H1 (cell line): ENCODE results near the gene ZBTB25. TPM values are rescaled to one million over a fixed set of nuclear protein-coding genes. Genes with fewer than 3 reads are reported as not detected.

Experiments
- CTCF ChIA-PET: fragments of 300-600 bp; sonication (Branson Sonifier 250); formaldehyde crosslinking; loops from one replicate; lab custom pipeline; 2021; ENCODE audit not compliant: partially characterized antibody; lab: Charles Lee
- POLR2A ChIA-PET: fragments of 300-600 bp; sonication (Branson Sonifier 250); formaldehyde crosslinking; loops from one replicate; lab custom pipeline; 2021; ENCODE audit warnings: inconsistent platforms; ENCODE audit not compliant: partially characterized antibody; lab: Charles Lee
- DNase-seq, 2 experiments: peaks; one replicate each; pipeline versions ENCODE4 v3.0.0 to v3.0.0-alpha.2; 2010 to 2022; ENCODE audit warnings: low spot score in 2 of 2, low read depth in 1 of 2, mixed read lengths in 1 of 2
- FAIRE-seq: peaks from 2 replicates; lab custom pipeline; 2011; peaks lifted over from hg19 to GRCh38; lab: Jason Lieb, UNC
- H2AFZ ChIP-seq: 2 replicates; pipeline ENCODE4 v1.8.1; 2012; ENCODE audit warnings: low read length, inconsistent platforms
- H2AK5ac ChIP-seq: 2 replicates; pipeline ENCODE4 v1.6.1; 2013; ENCODE audit warnings: low read depth, low read length
- H2BK120ac ChIP-seq: replicated peaks from 2 replicates; pipeline ENCODE3; 2013; ENCODE audit warnings: low read depth, low read length, inconsistent platforms
- H2BK12ac ChIP-seq: 2 replicates; pipeline ENCODE4 v1.6.1; 2013; ENCODE audit warnings: low read depth, low read length
- H2BK15ac ChIP-seq: 2 replicates; pipeline ENCODE4 v1.6.1; 2013; ENCODE audit warnings: low read length
- H2BK20ac ChIP-seq: 2 replicates; pipeline ENCODE4 v1.6.1; 2013; ENCODE audit warnings: low read length
- H2BK5ac ChIP-seq: 2 replicates; pipeline ENCODE4 v1.6.1; 2013; ENCODE audit warnings: low read depth, low read length
- H3K14ac ChIP-seq: 2 replicates; pipeline ENCODE4 v1.6.1; 2013; ENCODE audit warnings: inconsistent platforms; ENCODE audit not compliant: insufficient read length
- H3K18ac ChIP-seq: 2 replicates; pipeline ENCODE4 v1.6.1; 2013; ENCODE audit warnings: low read length; ENCODE audit errors: extremely low read depth
- H3K23ac ChIP-seq: 2 replicates; pipeline ENCODE4 v1.6.1; 2013; ENCODE audit warnings: inconsistent platforms; ENCODE audit not compliant: insufficient read length
- H3K23me2 ChIP-seq: 2 replicates; pipeline ENCODE4 v1.6.1; 2013; ENCODE audit warnings: low read depth, low read length
- H3K27ac ChIP-seq: 2 replicates; pipeline ENCODE4 v1.6.1; 2011; ENCODE audit warnings: low read depth, low read length, inconsistent platforms
- H3K27me3 ChIP-seq, 4 experiments: replicated peaks in 1 of 4; 1 replicate in 1 of 4; 2 replicates in 3 of 4; pipeline versions ENCODE4 v1.6.1 to v1.8.1; 2011 to 2013; ENCODE audit warnings: low read length in 3 of 4, mild to moderate bottlenecking in 3 of 4, inconsistent platforms in 2 of 4, mixed read lengths in 2 of 4, moderate library complexity in 1 of 4; ENCODE audit not compliant: control insufficient read depth in 3 of 4, insufficient read depth in 3 of 4; ENCODE audit errors: extremely low read depth in 1 of 4
- H3K36me3 ChIP-seq, 4 experiments: 2 replicates each; pipeline versions ENCODE4 v1.6.1 to v1.8.1; 2011 to 2013; ENCODE audit warnings: mild to moderate bottlenecking in 4 of 4, low read length in 3 of 4, moderate library complexity in 2 of 4, control low read depth in 1 of 4, inconsistent platforms in 1 of 4; ENCODE audit not compliant: insufficient read depth in 4 of 4, control insufficient read depth in 2 of 4
- H3K4ac ChIP-seq: replicated peaks from 2 replicates; pipeline ENCODE3; 2013; ENCODE audit warnings: low read length, low read depth, mixed read lengths, inconsistent platforms; ENCODE audit not compliant: insufficient read length
- H3K4me1 ChIP-seq, 4 experiments: replicated peaks in 1 of 4; 1 replicate in 1 of 4; 2 replicates in 3 of 4; pipeline versions ENCODE4 v1.6.1 to v1.8.1; 2011 to 2013; ENCODE audit warnings: low read length in 3 of 4, inconsistent platforms in 2 of 4, mixed read lengths in 1 of 4; ENCODE audit not compliant: insufficient read depth in 4 of 4, control insufficient read depth in 3 of 4
- H3K4me2 ChIP-seq, 2 experiments: 2 replicates each; pipeline versions ENCODE4 v1.6.1 to v1.8.1; 2011 to 2013; ENCODE audit warnings: low read depth in 2 of 2, low read length in 2 of 2, control low read depth in 1 of 2, inconsistent platforms in 1 of 2, mild to moderate bottlenecking in 1 of 2; ENCODE audit not compliant: insufficient read depth in 1 of 2
- H3K4me3 ChIP-seq, 4 experiments: fragments of 200-600, 300-600 bp in 1 of 4; sonication (generic), shearing (Covaris generic), sonication (Bioruptor Twin) in 1 of 4; 2 replicates each; pipeline versions ENCODE4 v1.5.1 to v1.8.1; 2011 to 2016; ENCODE audit warnings: low read length in 4 of 4, low read depth in 3 of 4, control low read depth in 2 of 4, inconsistent platforms in 2 of 4, mild to moderate bottlenecking in 2 of 4, mixed read lengths in 1 of 4, moderate library complexity in 1 of 4; ENCODE audit not compliant: insufficient read depth in 2 of 4; ENCODE audit errors: extremely low read depth in 1 of 4
- H3K56ac ChIP-seq: replicated peaks from 2 replicates; pipeline ENCODE3; 2013; ENCODE audit warnings: low read depth, mild to moderate bottlenecking, mixed read lengths, low read length, inconsistent platforms; ENCODE audit not compliant: insufficient read length
- H3K79me1 ChIP-seq: 2 replicates; pipeline ENCODE4 v1.6.1; 2013; ENCODE audit warnings: low read depth, low read length, control low read depth
- H3K79me2 ChIP-seq, 2 experiments: 2 replicates each; pipeline versions ENCODE4 v1.6.1 to v1.8.1; 2012 to 2013; ENCODE audit warnings: low read length in 2 of 2, mild to moderate bottlenecking in 2 of 2, inconsistent platforms in 1 of 2; ENCODE audit not compliant: insufficient read depth in 2 of 2, control insufficient read depth in 1 of 2
- H3K9ac ChIP-seq, 4 experiments: replicated peaks in 1 of 4; 1 replicate in 1 of 4; 2 replicates in 3 of 4; pipeline versions ENCODE4 v1.6.1 to v1.8.1; 2011 to 2013; ENCODE audit warnings: low read depth in 3 of 4, low read length in 3 of 4, control low read depth in 2 of 4, mild to moderate bottlenecking in 2 of 4, moderate library complexity in 2 of 4, inconsistent platforms in 1 of 4; ENCODE audit errors: extremely low read depth in 1 of 4
- H3K9me3 ChIP-seq, 2 experiments: 2 replicates each; pipeline versions ENCODE4 v1.6.1 to v1.8.1; 2012 to 2013; ENCODE audit warnings: mild to moderate bottlenecking in 2 of 2, moderate library complexity in 2 of 2, control low read depth in 1 of 2, inconsistent platforms in 1 of 2, low read depth in 1 of 2, low read length in 1 of 2, mixed read lengths in 1 of 2; ENCODE audit not compliant: insufficient read depth in 2 of 2
- H4K20me1 ChIP-seq, 2 experiments: replicated peaks in 1 of 2; 2 replicates each; pipeline versions ENCODE3 to v1.8.1; 2011 to 2013; ENCODE audit warnings: inconsistent platforms in 2 of 2, low read length in 2 of 2, mild to moderate bottlenecking in 1 of 2; ENCODE audit not compliant: insufficient read depth in 2 of 2, control insufficient read depth in 1 of 2
- H4K5ac ChIP-seq: 2 replicates; pipeline ENCODE4 v1.6.1; 2013; ENCODE audit warnings: low read length, low read depth, mixed read lengths, inconsistent platforms; ENCODE audit not compliant: insufficient read length
- H4K8ac ChIP-seq: 2 replicates; pipeline ENCODE4 v1.8.0; 2013; ENCODE audit warnings: mild to moderate bottlenecking, moderate library complexity, low read length, inconsistent platforms; ENCODE audit not compliant: insufficient read depth; ENCODE audit errors: extremely low read depth
- H4K91ac ChIP-seq: replicated peaks from 2 replicates; pipeline ENCODE3; 2013; ENCODE audit warnings: low read length, mixed read lengths, inconsistent platforms; ENCODE audit not compliant: insufficient read length
- BRCA1 ChIP-seq: IDR thresholded peaks from 2 replicates; pipeline ENCODE4 v1.6.1; 2012; ENCODE audit warnings: low read depth, low read length, improper control_type of control experiment
- CBX8 ChIP-seq: fragments of 300-800, 300-1000 bp; sonication (generic); IDR thresholded peaks from 2 replicates; pipeline ENCODE4 v1.7.1; 2016; ENCODE audit warnings: low read depth, low read length, borderline replicate concordance
- EZH2 ChIP-seq: fragments of 200-600 bp; sonication (generic); IDR thresholded peaks from 2 replicates; pipeline ENCODE4 v1.7.1; 2012; ENCODE audit warnings: low read depth, mild to moderate bottlenecking, moderate library complexity, low read length, inconsistent platforms; ENCODE audit not compliant: severe bottlenecking
- HDAC6 ChIP-seq: IDR thresholded peaks from one replicate; pipeline ENCODE4 v1.7.1; 2012; ENCODE audit warnings: low read depth, mild to moderate bottlenecking, inconsistent platforms, low read length, moderate library complexity
- KDM5A ChIP-seq: fragments of 200-600 bp; IDR thresholded peaks from 2 replicates; pipeline ENCODE4 v1.7.1; 2012; ENCODE audit warnings: mild to moderate bottlenecking, low read length, inconsistent platforms, mixed read lengths
- RNF2 ChIP-seq: fragments of 200-900, 300-1000 bp; sonication (generic); IDR thresholded peaks from 2 replicates; pipeline ENCODE4 v1.7.1; 2016; ENCODE audit warnings: borderline replicate concordance, low read depth, mild to moderate bottlenecking, antibody characterized with exemption, low read length; ENCODE audit not compliant: poor library complexity, severe bottlenecking; ENCODE audit errors: missing control alignments
- WGBS, 2 experiments: shearing (Covaris generic) in 1 of 2; methylation state at CpG; one replicate each; pipeline versions ENCODE4 v1.1.6 to v1.1.7; 2013 to 2015; ENCODE audit warnings: low lambda C conversion rate in 2 of 2, mixed read lengths in 2 of 2, inconsistent platforms in 1 of 2, low coverage in 1 of 2, missing lambda C conversion rate in 1 of 2; ENCODE audit not compliant: insufficient replicate concordance in 2 of 2, insufficient coverage in 1 of 2, insufficient read length in 1 of 2; ENCODE audit errors: extremely low coverage in 1 of 2, missing lambda C conversion rate in 1 of 2; 5-methylcytosine and 5-hydroxymethylcytosine counted together
- polyA plus RNA-seq, 7 experiments: library from polyadenylated mRNA; depleted of rRNA in 3 of 7; stranded (reverse) in 5 of 7; unstranded in 2 of 7; fragments of >200 nt in 5 of 7; fragments of 200-250 nt in 2 of 7; gene quantifications; 1 replicate in 5 of 7; 2 replicates in 1 of 7; 4 replicates in 1 of 7; pipeline versions ENCODE4 v1.2.1 to v1.2.3, GENCODE V29; 2011 to 2013; ENCODE audit warnings: missing spikeins in 2 of 7, mixed read lengths in 2 of 7
- total RNA-seq: library from RNA; stranded (reverse); fragmentation: NEBNext Ultra II Directional; extraction: Animal tissue kit (Norgen Biotek cat#: 25700); gene quantifications from 2 replicates; pipeline ENCODE4 v1.2.1, GENCODE V29; 2021
- TF ChIP-seq, protein P1 (sequence below): IDR thresholded peaks from 2 replicates; pipeline ENCODE4 v1.6.1; 2011; ENCODE audit warnings: low read depth, mild to moderate bottlenecking, low read length; ENCODE audit not compliant: insufficient read depth

Gene ZBTB25
- total and polyA plus RNA-seq, 2 of the 8 experiments (the other 6 are each of a cell fraction or from before 2014, with no cell fraction given), result 5.4 to 11.4 TPM

- no peak overlapping the region for H3K56ac ChIP-seq
- ChIA-PET POLR2A (interaction anchor here (0.8 to 1.8 kb wide), 4 partner anchors 9 to 27 kb away, joined by 3 to 7 read pairs (median 5); no protein-coding TSS in a partner anchor), CTCF (interaction anchor here (0.8 to 2.0 kb wide), 3 partner anchors 19 to 186 kb away, joined by 3 to 25 read pairs (median 7); no protein-coding TSS in a partner anchor)
- H4K8ac ChIP-seq, result no peak overlapping the region
- peaks cover 33 to 80% (median 64%) of the 10 kb centered on the region in 4 experiments for H3K36me3 ChIP-seq
- H3K9ac ChIP-seq, result no peak overlapping the region
- no peak overlapping the region for H2AFZ ChIP-seq
- no peak overlapping the region for H2BK20ac ChIP-seq
- TF ChIP-seq RNF2 (no peak), CBX8 (no peak), HDAC6 (no peak), BRCA1 (no peak), EZH2 (no peak), KDM5A (no peak)
- TF ChIP-seq, protein P1, sequence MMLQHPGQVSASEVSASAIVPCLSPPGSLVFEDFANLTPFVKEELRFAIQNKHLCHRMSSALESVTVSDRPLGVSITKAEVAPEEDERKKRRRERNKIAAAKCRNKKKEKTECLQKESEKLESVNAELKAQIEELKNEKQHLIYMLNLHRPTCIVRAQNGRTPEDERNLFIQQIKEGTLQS, result no peak
- no peaks in the 10 kb centered on the region for H3K79me2 ChIP-seq
- H4K20me1 ChIP-seq, result peaks cover 0 to 3% of the 10 kb centered on the region in 2 experiments
- H3K18ac ChIP-seq, result no peak overlapping the region
- H3K79me1 ChIP-seq, result no peaks in the 10 kb centered on the region
- H3K9me3 ChIP-seq, result no peaks in the 10 kb centered on the region
- H2AK5ac ChIP-seq, result no peak overlapping the region
- no peak overlapping the region for H3K27ac ChIP-seq
- no peak overlapping the region for H4K91ac ChIP-seq
- H2BK5ac ChIP-seq, result no peak overlapping the region
- DNase-seq (no peak), FAIRE-seq (no peak)
- H3K4me2 ChIP-seq, result no peak overlapping the region
- H3K4me3 ChIP-seq, result no peak overlapping the region
- no peak overlapping the region for H2BK15ac ChIP-seq
- no peak overlapping the region for H2BK12ac ChIP-seq
- no peak overlapping the region for H3K23ac ChIP-seq
- H4K5ac ChIP-seq, result no peak overlapping the region
- no peak overlapping the region for H3K4ac ChIP-seq
- no peaks in the 10 kb centered on the region for H3K4me1 ChIP-seq
- H2BK120ac ChIP-seq, result no peak overlapping the region
- 91% methylated on average over 2 of the region's 2 CpGs; no CpG with 5 or more reads in 1 of the 2 experiments for WGBS, 2 experiments
- H3K27me3 ChIP-seq, result no peaks in the 10 kb centered on the region
- no peaks in the 10 kb centered on the region for H3K23me2 ChIP-seq
- H3K14ac ChIP-seq, result no peak overlapping the region
Observed at GRCh38 chr14:64450255-64450654, 53.4 kb downstream of the ZBTB25 start.
